DMS 273 (cell line): ENCODE results near the gene KCNJ5.

Experiments
- DNase-seq: peaks from one replicate; lab custom pipeline; 2025; ENCODE audit not compliant: unreplicated experiment; lab: John Stamatoyannopoulos, UW

Gene KCNJ5

DNA sequence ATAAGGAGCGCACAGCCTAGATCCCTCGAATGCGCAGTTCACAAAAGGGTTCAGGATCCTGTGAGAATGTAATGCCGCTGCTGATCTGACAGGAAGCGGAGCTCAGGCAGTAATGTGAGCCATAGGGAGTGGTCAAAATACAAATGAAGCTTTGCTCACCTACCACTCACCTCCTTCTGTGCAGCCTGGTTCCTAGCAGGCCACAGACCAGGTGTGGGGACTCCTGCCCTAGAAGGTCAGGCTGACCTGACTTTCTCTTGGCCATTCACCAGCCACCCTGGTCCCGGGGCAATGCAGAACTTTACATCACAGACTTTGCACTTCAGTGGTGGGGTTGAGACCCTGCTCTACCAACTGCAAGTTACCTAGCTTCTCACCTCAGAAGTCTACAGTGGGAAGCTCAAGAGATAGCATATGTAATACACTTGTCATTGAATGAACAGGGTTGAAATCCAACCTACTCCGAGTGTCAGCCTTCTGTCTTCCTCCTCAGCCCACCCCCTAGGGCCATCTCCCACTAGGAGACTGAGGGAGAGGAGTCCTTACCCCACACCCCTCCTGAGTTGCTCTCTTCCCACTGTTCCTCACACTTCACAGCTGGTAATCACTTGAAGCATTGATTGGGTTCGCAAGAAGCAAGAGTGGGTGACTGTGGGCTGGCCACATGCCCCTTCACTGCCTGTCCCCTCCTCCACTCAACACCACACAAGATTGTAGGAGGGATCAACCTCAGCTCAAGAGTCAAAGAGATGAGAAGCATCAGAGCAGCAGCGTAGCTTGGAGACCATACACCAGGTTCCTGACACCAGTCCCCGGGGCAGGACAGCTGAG is 22.1 kb upstream of the KCNJ5 start:
- DNase-seq = no peak

GRCh38 chr11:128871168-128871610 is 20.0 kb upstream of the KCNJ5 start:
- no peak for DNase-seq

DNA sequence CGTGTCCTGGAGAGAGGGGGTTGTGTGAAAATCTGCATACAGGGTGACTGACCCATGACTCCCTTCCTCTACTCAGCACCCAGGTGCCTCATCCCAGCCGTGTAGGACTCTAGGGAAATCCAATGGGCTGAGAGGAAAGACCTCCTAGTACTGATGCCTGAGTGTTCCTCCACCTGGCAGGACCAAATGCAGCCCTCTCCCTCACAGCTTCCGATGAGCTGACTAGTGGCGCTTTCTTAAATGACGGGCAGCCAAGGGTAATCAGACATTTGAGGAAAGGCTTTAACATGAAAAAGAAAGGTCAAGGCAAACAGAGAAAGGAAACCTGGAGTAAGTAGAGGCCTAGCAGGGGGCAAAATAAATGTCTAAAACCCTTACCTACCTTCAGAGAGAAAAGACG is 19.1 kb upstream of the KCNJ5 start:
- DNase-seq = no peak

DNA sequence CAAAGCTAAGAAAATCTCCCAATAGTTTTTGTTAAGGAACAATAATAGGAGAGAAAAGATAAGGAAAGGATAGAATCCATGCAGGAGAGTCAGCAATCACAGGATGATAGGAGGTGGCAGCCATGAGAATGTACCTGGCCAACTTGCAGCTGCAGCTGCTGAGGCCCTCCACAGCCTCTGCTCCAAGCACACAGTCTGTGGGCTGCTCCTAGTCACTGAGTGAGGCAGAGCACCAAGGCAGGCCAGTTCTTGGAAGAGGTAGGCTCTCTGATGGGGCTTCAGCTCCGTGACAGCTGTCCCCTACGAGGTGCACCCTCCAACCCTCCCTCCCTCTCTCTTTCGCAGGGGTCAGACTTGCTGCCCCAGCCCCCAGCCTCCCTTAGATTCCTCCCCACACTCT is 18.6 kb upstream of the KCNJ5 start:
- no peak for DNase-seq

DNA sequence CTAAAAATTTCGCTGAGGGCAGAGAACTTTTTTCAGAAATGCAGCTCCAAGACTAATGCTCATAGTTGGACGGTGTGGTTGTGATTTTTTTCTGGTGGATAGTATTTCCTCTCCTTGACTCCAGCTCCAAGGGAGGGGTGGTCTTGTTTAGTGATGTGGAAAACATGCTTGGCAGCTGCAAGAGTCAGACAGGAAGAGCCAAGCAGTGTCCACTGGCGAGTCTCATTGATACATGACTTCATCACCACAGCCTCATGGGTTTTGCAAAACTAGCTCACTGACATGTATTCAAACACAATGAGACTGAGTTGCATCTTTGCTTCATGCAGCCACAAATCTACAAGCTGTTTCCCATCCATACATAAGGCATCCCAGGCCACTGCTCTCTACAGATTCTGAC is 16.7 kb upstream of the KCNJ5 start:
- DNase-seq = no peak

- no peak for DNase-seq
These were observed 15.0 kb upstream of the KCNJ5 start for GRCh38 chr11:128876133-128876650.

- DNase-seq = no peak
These were observed 13.4 kb upstream of the KCNJ5 start for GRCh38 chr11:128877726-128878125.

DNA sequence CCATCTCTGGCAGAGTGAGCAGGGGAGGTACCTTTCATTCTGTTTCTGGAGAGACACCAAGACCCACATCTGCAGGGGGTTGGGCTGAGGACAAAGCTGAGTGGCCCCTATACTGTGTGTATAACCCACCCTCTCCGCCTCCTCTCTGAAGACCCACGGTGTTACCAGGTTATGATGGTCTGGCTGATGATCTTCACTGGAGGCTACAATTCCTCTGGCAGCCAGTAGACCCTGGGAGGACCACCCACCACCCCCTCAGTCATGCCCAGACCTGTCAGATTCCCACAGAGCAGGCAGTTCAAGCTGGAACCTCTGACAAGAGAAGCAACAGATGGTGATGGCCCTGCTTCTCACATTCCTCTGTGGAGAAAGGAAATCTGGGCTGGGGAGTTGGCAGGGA is 12.7 kb upstream of the KCNJ5 start:
- peak; percentile 64 for DNase-seq

DNA sequence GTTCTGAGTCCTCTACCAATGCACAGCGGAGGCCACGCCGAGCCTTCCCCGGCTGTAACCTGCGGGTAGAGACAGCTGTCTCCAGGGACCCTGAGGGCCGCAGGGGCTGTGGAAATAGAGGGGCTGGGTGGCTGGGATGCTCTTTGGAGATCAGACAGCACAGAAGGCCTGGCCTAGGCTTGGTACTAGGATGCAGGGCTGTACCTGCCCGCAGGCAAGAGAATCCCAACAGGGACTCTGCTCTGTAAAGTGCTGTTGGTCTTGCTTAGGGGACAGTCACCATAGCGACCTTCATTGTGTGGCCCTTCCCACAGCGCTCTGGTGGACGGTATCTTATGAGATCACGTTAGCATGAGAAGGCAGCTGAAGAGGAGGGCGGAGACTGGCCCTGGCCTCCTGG is 11.3 kb upstream of the KCNJ5 start:
- DNase-seq = no peak

DNA sequence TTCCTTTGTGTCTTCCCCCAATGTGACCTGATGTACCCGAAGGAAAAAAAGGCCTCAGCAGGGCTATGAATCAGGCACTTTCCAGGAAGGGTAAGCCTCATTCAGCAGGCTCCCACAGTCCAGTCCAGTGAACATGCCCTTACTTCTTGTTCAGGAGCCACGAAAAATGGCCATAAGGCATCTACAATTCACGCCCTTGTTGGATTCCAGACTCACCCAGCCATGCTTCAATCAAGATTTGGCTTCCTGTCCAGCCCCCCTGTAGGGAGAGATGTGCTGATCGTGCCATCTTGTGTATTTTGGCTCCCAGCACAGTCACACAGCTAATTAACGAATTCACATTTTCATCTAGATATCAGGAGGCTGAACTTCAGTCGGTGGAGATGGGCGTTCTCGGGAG is 9.9 kb upstream of the KCNJ5 start:
- no peak for DNase-seq

- DNase-seq = peak; percentile 5
These were observed 8.7 kb upstream of the KCNJ5 start for GRCh38 chr11:128882451-128882850.

- no peak for DNase-seq
These were observed 7.1 kb upstream of the KCNJ5 start for GRCh38 chr11:128884054-128884453.

- peak; percentile 82 for DNase-seq
These were observed 6.3 kb upstream of the KCNJ5 start for GRCh38 chr11:128884703-128885338.

- peak; percentile 63 for DNase-seq
These were observed 4.6 kb upstream of the KCNJ5 start for GRCh38 chr11:128886406-128887124.

GRCh38 chr11:128888034-128888985 is 2.8 kb upstream of the KCNJ5 start:
- no peak for DNase-seq

- DNase-seq = no peak
These were observed 1.4 kb upstream of the KCNJ5 start for GRCh38 chr11:128889657-128890213.

GRCh38 chr11:128890216-128890542 is 977 bp upstream of the KCNJ5 start:
- DNase-seq = no peak

- DNase-seq = no peak
These were observed 800 bp downstream of the KCNJ5 start for GRCh38 chr11:128891913-128892398.

- no peak for DNase-seq
These were observed 1.9 kb downstream of the KCNJ5 start for GRCh38 chr11:128892866-128893565.
